NB4 (cell line): ENCODE measurements around the gene PGAM2.

ENCODE experiments used
- DNase-seq: peaks from one replicate; pipeline ENCODE4 v3.0.0; 2010; ENCODE audit warnings: low read depth
- H3K4me3 ChIP-seq: one replicate; pipeline ENCODE4 v1.5.1; 2011; ENCODE audit warnings: mild to moderate bottlenecking, low read depth, low read length, moderate library complexity
- MYC ChIP-seq: IDR thresholded peaks from 2 replicates; pipeline ENCODE4 v1.6.1; 2011; ENCODE audit warnings: low read depth, low read length
- POLR2A ChIP-seq: IDR thresholded peaks from 2 replicates; pipeline ENCODE4 v1.6.1; 2011; ENCODE audit warnings: mild to moderate bottlenecking; ENCODE audit not compliant: insufficient read length; ENCODE audit errors: extremely low read depth
- TF ChIP-seq, protein P1 (sequence below): IDR thresholded peaks from one replicate; pipeline ENCODE4 v1.5.1; 2012; ENCODE audit warnings: low read depth, low read length
- TF ChIP-seq, protein P2 (sequence below): IDR thresholded peaks from 2 replicates; pipeline ENCODE4 v1.6.1; 2011; ENCODE audit warnings: low read depth, low read length

Gene PGAM2

DNA sequence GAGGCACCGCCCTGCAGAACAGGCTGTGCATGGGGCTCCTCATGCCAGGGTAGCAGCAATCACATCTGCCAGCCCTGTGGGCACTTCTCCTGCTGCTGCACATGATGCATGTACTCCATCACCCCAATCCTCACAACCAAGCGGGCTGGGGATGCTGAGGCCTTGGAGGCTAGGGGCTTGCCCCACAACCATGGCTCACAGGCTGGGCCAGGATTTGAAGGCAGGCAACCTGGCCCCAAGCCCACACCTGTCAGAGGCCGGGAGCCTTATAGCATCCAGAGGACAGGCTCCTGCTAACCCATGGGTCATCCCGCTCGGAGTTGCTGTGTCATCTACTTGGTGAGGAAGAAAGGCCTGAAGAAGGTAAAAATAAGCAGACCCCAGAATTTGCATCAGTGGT, 14.8 kb upstream of the PGAM2 start:
- no peak for DNase-seq
- H3K4me3 ChIP-seq, result no peak overlapping the region
- TF ChIP-seq POLR2A (no peak), MYC (no peak)
- TF ChIP-seq, protein P1, sequence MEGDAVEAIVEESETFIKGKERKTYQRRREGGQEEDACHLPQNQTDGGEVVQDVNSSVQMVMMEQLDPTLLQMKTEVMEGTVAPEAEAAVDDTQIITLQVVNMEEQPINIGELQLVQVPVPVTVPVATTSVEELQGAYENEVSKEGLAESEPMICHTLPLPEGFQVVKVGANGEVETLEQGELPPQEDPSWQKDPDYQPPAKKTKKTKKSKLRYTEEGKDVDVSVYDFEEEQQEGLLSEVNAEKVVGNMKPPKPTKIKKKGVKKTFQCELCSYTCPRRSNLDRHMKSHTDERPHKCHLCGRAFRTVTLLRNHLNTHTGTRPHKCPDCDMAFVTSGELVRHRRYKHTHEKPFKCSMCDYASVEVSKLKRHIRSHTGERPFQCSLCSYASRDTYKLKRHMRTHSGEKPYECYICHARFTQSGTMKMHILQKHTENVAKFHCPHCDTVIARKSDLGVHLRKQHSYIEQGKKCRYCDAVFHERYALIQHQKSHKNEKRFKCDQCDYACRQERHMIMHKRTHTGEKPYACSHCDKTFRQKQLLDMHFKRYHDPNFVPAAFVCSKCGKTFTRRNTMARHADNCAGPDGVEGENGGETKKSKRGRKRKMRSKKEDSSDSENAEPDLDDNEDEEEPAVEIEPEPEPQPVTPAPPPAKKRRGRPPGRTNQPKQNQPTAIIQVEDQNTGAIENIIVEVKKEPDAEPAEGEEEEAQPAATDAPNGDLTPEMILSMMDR, result no peak
- TF ChIP-seq, protein P2, sequence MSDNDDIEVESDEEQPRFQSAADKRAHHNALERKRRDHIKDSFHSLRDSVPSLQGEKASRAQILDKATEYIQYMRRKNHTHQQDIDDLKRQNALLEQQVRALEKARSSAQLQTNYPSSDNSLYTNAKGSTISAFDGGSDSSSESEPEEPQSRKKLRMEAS, result no peak

DNA sequence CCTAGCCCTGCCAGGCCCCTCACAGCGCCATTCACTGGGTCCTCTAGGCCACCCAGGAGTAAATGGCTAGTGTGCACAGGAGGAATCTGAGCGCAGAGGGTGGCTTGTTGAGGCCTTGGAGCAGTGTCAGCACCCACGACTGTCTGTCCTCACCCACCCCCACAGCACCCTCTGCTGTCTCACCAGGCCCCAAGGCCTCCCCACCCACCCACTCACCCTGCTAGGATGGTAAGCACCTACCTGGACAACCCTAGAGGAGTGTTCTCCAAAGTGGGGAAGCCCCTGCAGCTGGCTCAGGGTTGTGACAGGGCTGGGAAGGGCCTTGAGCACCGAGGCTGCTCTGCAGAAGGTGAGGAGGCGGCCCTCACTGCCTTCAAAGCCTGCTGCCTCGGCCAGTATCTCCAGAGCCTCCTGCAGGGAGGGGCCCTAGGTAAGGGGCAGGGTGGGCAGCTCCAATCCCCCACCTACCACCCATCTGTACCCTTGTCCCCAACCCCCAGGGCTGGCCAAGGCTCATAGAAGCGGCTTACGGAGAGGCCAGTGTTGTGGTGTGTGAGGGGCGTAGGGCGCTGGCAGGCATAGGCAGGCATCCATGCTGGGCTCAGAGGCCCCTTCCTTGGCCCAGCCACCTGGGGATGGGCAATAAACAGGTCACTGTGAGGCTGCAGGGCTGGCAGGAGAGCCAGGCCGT, 14.1 kb upstream of the PGAM2 start:
- no peak overlapping the region for H3K4me3 ChIP-seq
- no peak for DNase-seq
- TF ChIP-seq, protein P2, result no peak
- TF ChIP-seq, protein P1, result no peak
- TF ChIP-seq MYC (no peak), POLR2A (no peak)

DNA sequence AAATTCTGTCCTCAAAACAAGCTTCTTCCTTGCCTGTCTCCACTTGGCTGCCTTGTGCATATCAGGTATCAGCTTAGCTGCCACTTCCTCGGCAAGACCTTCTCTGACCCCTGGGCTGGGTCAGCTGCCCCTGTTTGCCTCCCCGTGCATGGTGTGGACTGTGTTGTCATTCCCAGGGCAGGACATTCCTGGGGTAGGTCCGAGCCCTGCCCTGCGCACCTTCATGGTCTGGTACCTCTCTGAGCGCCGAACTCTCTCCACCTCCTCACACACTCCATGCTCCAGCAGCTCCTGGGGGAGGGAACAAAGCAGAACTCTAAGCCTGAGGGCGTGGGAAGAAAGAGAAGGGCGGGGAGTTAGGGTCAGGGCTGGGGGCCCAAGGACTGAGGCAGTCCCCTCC, 13.2 kb upstream of the PGAM2 start:
- no peak for DNase-seq
- TF ChIP-seq MYC, result no peak
- TF ChIP-seq, protein P1, result no peak
- TF ChIP-seq, protein P2, result no peak
- no peak for TF ChIP-seq POLR2A
- no peak overlapping the region for H3K4me3 ChIP-seq

DNA sequence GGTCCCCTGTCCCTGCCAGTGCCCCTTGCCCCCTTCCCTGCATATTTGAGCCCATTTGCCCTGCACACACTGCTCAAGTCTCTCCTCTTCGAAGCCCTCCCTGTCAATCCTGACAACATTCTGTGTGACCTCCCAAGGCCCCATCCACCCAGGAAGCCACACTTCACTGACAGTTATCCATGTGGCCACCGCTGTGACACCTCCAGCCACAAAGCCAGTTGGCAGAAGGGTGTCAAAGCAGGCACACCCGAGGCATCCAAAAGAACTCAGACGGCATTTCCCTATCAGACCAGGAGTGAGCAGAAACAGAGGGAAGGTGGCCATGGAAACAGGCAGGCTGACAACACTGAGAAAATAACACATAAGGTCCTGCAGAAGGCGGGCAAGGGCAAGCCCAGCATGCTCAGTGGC, 12.3 kb upstream of the PGAM2 start:
- TF ChIP-seq MYC, result no peak
- TF ChIP-seq, protein P2, result no peak
- TF ChIP-seq, protein P1, result no peak
- no peak overlapping the region for H3K4me3 ChIP-seq
- DNase-seq, result peak; percentile 40

DNA sequence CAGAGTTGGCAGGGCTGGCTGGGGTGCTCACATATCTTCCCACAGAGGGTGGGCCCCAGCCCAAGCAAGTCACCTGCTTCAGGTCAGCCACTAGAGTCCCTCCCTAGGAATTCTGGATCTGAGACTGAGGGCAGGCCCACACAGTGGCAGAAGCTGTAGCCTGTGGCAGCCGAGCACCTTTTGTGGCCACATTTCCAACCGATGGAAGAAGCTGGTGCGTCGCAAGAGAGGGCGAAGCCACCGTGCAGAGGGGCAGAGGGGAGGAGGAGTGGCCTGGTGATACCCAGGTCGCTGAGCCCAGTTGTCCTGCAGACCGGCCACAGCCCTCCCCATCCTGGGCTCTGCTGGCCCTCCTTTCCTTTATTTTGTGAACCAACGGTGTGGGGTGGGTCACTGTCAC, 11.7 kb upstream of the PGAM2 start:
- DNase-seq, result no peak
- TF ChIP-seq MYC, result no peak
- TF ChIP-seq, protein P1, result no peak
- TF ChIP-seq POLR2A, result no peak
- TF ChIP-seq, protein P2, result no peak
- H3K4me3 ChIP-seq, result no peak overlapping the region
